Sigmoid colon (tissue), 4 donors: ENCODE results near the gene TUBB4A.

Experiments used
- CTCF ChIP-seq, 4 experiments: fragments of 450-650 bp in 3 of 4; fragments of 200-600 bp in 1 of 4; IDR thresholded peaks; one replicate each; pipeline ENCODE4 v1.5.1; 2016 to 2019; ENCODE audit warnings: antibody characterized with exemption in 4 of 4, mild to moderate bottlenecking in 3 of 4, moderate library complexity in 2 of 4
- POLR2A ChIP-seq, 2 donors: fragments of 450-650 bp; IDR thresholded peaks; one replicate each; pipeline ENCODE4 v1.6.1; 2016; ENCODE audit warnings: antibody characterized with exemption in 2 of 2, mild to moderate bottlenecking in 2 of 2, moderate library complexity in 2 of 2
- POLR2AphosphoS5 ChIP-seq, 4 donors: sonication (generic); formaldehyde crosslinking; IDR thresholded peaks; one replicate each; pipeline ENCODE4 v1.6.1; 2017; ENCODE audit warnings: antibody characterized with exemption in 4 of 4

- TF ChIP-seq CTCF (IDR thresholded peaks at IDR 0.05) (no peak), POLR2AphosphoS5 (IDR thresholded peaks at IDR 0.05) (no peak), POLR2A (IDR thresholded peaks at IDR 0.05) (no peak)
Observed at GRCh38 chr19:6532244-6532999, 30.3 kb upstream of the TUBB4A start.
